ENCODE results near the gene MCM3.

DNA sequence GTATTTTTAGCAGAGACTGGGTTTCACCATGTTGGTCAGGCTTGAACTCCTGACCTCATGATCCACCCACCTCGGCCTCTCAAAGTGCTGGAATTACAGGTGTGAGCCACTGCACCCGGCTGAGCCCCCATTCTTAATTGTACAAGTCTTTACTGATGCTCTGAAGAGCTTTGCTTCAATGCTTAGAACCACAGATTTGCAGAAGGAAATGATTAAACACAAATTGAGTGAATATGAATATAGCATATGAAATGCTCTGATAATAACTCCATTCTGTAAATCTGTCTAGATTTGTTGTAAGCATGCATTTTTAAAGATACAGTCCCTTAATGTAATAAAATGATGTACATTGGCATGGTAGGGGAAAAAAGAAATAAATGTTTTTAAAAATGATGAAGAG, 4.3 kb upstream of the MCM3 start:
- TF ChIP-seq CTCF (IDR thresholded peaks at IDR 0.05 in 4 of 5, conservative IDR thresholded peaks at IDR 0.05 in 1 of 5): no peak
- no peak for TF ChIP-seq POLR2A (IDR thresholded peaks at IDR 0.05)
